HTERT RPE-1 (cell line): ENCODE results near the gene MAD2L1.
"Not testable (repeated sequence)": the region's sequence is repeated elsewhere in the genome, so short reads cannot be mapped to it uniquely, and the experiment has no call there.

Experiments
- in situ Hi-C: fragments of 300-500 bp; cut with MboI; formaldehyde crosslinking; loops from 4 replicates; pipeline ENCODE4 v1.14.3; 2020; ENCODE audit warnings: low sequenced_read_pairs

MAD2L1 gene

DNA sequence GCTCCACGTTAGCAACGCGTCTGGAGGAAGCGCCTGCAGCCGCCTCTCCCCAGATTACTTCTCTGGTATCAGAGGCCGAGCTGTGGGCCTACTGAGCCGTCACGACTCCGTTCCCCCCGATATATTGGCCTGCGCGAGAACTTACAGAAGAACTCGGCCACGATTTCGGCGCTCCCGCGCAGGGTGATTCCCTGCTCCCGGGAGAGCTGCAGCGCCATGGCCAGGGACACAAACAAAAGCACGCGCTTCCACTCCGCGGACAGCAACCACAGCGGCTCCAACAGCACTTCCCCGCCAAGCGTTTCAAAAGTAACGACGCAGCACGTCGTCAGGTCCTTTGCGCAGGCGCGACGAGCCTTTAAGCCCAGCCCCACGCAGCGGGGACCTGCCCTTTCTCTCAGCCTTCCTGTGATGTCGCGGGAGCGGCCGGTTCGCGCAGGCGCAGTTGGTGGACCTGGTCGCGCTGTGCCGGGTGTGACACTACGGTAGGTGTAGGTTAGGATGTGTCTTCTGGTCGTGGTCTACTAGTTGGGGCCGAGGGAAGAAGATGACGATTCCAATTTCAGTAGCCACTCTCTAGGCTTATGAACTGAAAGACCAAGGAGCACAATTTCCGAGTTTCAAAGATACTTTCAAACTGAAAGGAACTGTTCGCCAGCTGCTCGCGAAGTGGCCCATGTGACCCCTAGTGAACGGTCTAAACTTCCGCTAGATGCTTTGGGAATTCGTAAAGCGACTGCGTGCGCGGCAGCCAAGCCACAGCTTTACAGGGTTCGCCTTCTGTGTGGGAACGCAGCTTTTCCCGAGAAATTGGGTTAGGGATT, at the start of gene MAD2L1:
Gene MAD2L1, minus strand, starts transcription at position 332 of the 824 bp plus-strand sequence. Its CDS starts 114 bp downstream, at position 218.
- in situ Hi-C loops: no loop called here

- in situ Hi-C loops: no loop called here
Measured at GRCh38 chr4:120111745-120112144, 45.1 kb upstream of the MAD2L1 start.

DNA sequence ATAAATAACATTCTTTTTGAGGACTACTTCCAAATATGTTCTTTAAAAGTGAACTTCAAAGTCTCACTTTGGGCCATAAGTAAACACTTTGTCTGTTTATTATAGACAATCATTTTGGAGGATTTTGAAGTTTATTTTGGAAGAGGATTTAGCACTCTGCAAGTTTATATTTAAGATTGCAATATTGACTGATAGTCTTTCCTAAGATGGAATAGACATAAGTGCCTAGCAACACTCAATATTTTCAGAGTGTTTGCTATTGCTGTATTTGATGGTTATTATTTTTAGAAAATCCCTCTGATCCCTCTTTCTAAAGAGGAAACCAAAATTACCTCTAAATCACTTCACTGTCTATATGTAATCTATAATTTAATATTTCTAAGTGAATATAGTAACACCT, 42.8 kb upstream of the MAD2L1 start:
- in situ Hi-C loops: no loop called here

DNA sequence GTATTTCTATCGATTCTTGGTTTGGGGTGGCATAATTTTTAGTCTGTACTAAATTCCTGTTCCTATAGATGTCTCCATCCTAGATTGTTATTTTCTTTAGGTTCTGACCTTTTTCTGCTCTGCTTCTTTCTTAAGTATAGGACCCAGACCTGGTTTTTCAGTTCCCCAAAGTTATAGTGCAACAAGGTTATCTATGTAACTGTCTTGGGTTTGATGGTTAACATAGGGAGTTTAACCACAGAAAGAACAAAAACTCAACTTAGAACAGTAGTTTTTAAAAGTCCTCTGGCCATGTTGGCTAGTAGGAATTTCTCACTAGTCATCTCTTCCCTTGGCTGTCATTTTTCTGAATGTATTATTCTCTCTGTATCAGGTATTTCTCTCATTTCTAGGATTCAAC, 38.8 kb upstream of the MAD2L1 start:
- in situ Hi-C loops: no loop called here

DNA sequence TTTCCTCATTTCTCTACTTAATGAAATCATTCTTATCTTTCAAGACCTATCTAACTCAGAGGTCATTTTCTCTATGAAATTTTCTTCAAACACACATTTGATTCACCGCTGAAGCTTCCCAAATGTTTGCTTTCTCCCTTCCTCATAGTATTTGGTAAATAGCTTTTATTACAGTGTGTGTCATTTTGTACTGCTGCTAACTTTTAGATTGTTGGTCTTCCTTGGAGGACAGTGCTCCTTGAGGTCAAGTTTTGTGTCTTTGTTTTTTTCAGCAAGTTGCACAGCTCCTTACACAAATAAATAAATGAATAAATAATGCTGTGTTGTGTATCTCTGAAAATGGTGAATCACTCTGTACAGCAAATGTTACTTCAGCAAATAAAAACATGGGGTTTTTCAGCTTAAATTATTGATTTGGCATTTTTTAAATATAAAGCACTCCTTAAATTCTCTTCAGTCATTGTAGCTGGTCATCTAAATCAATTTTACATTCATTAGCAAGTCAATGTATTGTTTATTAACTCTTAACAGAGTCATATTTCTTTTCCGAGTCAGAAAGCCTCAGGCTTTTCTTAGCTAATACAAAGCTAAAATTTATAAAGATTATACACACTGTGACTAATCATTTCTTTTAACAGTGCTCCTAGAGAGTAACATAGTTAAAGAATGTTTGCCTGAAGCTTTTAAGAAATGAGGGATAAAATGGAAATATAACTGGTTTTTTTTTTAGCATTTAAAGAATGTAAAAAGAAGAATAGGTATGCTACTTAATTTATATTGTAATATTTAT, 30.1 kb upstream of the MAD2L1 start:
- in situ Hi-C loops: no loop called here

DNA sequence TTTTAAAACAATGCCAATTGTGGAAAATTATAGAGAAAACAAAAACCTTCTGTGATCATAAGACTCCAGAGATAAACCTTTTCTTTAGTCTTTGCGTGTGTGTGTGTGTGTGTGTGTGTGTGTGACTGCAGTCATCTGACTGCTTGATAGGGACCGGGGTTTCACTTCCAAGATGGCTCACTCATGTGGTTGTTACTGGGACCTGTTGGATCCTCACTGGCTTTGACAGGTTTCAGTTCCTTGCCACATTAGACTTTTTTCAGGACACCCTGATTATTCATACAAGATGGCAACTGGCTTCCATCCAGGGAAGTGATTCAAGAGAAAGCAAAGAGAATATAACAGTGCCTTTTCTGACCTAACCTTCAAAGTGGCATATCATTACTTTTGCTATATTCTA, 21.9 kb upstream of the MAD2L1 start:
- in situ Hi-C loops: no loop called here

DNA sequence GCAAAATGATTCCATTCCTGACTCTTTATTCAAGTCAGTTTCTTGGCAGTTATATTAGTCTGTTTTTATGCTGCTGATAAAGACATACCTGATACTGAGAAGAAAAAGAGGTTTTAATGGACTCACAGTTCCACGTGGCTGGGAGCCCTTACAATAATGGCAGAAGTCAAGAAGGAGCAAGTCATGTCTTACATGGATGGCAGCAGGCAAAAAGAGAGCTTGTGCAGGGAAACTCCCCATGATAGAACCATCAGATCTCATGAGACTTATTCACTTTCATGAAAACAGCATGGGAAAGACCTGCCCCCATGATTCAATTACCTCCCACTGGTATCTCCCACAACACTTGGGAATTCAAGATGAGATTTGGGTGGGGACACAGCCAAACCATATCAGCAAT, 21.4 kb upstream of the MAD2L1 start:
- in situ Hi-C loops: not testable (repeated sequence)

- in situ Hi-C loops: no loop called here
Measured at GRCh38 chr4:120085705-120086104, 19.1 kb upstream of the MAD2L1 start.

GRCh38 chr4:120084327-120084726, 17.7 kb upstream of the MAD2L1 start:
- in situ Hi-C loops: no loop called here

GRCh38 chr4:120083152-120083551, 16.5 kb upstream of the MAD2L1 start:
- in situ Hi-C loops: no loop called here

GRCh38 chr4:120082251-120082650, 15.6 kb upstream of the MAD2L1 start:
- in situ Hi-C loops: no loop called here

DNA sequence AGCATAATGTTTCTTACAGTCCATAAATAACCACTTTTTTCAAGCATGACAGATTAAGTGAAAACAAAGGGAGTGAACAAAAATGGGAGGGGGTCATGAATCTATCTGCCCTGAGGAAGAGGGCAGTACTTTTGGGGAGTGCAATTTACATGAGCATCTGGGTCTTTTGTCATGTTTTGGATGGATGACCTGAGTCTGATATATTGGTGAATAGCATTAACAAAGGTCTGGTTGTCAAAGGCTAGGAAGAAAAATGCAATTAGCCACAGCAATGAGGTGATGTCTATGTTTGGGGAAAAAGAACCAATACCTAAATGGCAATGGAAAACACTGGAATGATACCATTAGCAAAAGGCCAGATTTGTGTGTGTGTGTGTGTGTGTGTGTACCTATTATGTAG, 15.1 kb upstream of the MAD2L1 start:
- in situ Hi-C loops: no loop called here

DNA sequence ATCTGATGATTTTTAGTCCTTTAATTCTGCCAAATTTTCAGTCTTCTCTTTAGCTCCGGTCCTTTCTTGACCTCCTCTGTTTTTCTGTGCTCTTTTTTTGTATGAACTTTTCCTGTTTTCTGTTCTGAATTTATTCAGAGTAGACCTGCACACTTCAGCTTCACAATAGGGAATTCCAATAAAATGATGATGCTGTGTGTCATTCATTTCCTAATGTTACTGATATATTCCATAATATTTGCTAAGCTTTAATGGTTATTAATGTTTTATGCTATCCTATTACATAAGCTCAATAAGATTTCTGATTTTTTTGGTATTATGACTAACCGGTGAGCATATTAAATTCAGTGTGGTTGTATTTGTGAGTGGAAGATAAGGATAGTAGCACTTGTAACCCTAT, 13.9 kb upstream of the MAD2L1 start:
- in situ Hi-C loops: no loop called here

GRCh38 chr4:120079839-120080520, 13.3 kb upstream of the MAD2L1 start:
- in situ Hi-C loops: no loop called here

DNA sequence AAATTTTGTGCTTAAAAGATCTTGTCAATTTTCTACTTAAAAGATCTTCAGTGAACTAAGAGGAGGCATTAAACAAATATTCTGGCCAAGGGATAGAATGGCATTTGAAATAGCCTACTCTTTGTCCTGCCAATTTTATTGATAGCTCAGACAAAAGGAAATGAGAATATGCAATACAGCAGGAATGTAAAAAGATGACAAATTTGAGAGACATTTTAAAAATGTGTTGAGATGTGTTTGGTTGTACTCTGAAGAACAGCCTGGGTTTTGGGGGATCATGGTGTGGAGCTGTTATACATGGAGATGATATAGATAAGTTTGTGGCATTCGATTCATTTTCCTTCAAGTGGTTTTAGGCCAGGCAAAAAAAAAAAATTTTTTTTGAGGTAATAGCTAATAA, 11.6 kb upstream of the MAD2L1 start:
- in situ Hi-C loops: no loop called here

DNA sequence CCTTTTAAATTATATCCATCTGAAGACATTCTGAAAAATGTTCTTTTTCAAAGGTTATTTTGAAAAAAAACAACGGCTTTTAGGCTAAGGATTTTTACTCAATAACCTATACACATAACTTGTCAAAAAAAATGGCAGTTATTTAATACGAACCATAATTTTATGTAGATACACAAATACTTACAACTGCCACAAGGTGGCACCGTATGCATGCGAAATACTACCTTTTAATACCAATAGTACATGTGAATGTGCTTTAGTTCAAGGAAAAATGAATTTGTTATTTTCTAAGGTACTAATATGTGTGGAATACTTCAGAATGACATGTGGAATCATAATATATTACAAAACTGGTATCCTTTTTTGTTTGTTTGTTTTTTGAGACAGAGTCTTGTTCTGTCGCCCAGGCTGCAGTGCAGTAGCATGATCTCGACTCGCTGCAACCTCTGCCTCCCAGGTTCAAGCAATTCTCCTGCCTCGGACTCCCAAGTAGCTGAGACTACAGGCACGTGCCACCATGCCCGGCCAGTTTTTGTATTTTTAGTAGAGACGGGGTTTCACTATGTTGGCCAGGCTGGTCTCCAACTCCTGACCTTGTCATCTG, 4.6 kb upstream of the MAD2L1 start:
- in situ Hi-C loops: no loop called here

GRCh38 chr4:120070196-120070595, 3.5 kb upstream of the MAD2L1 start:
- in situ Hi-C loops: no loop called here

GRCh38 chr4:120065974-120066516, 603 bp downstream of the MAD2L1 start:
- in situ Hi-C loops: no loop called here

GRCh38 chr4:120064887-120065286, 1.8 kb downstream of the MAD2L1 start:
- in situ Hi-C loops: no loop called here

- in situ Hi-C loops: not testable (repeated sequence)
Measured at GRCh38 chr4:120063711-120064110, 2.9 kb downstream of the MAD2L1 start.

- in situ Hi-C loops: no loop called here
Measured at GRCh38 chr4:120062663-120063195, 3.9 kb downstream of the MAD2L1 start.
